ENCODE data around the gene FLNA. TPM values are rescaled to one million over a fixed set of nuclear protein-coding genes. Genes with fewer than 3 reads are reported as not detected.

Gene FLNA
- total RNA-seq, 1 donor from 2014 or later: 225 TPM

- H3K4me1 ChIP-seq: peaks cover 54% of the 10 kb centered on the region
- H3K4me3 ChIP-seq: peak overlapping the region; percentile 87
- DNase-seq: peak; percentile 56
- no peaks in the 10 kb centered on the region for H3K9me3 ChIP-seq (replicated peaks)
- H3K27me3 ChIP-seq (ENCODE audit: low read depth): no peaks in the 10 kb centered on the region
- H3K36me3 ChIP-seq: peaks cover 62% of the 10 kb centered on the region
- intact Hi-C loops (cut with micrococcal nuclease): no loop called here
- H3K27ac ChIP-seq (replicated peaks): peak overlapping the region; percentile 95
- TF ChIP-seq, protein P1, sequence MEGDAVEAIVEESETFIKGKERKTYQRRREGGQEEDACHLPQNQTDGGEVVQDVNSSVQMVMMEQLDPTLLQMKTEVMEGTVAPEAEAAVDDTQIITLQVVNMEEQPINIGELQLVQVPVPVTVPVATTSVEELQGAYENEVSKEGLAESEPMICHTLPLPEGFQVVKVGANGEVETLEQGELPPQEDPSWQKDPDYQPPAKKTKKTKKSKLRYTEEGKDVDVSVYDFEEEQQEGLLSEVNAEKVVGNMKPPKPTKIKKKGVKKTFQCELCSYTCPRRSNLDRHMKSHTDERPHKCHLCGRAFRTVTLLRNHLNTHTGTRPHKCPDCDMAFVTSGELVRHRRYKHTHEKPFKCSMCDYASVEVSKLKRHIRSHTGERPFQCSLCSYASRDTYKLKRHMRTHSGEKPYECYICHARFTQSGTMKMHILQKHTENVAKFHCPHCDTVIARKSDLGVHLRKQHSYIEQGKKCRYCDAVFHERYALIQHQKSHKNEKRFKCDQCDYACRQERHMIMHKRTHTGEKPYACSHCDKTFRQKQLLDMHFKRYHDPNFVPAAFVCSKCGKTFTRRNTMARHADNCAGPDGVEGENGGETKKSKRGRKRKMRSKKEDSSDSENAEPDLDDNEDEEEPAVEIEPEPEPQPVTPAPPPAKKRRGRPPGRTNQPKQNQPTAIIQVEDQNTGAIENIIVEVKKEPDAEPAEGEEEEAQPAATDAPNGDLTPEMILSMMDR (IDR thresholded peaks at IDR 0.05; ENCODE audit: borderline replicate concordance): no peak
Observed at GRCh38 chrX:154366666-154367055, 7.8 kb downstream of the FLNA start.

DNA sequence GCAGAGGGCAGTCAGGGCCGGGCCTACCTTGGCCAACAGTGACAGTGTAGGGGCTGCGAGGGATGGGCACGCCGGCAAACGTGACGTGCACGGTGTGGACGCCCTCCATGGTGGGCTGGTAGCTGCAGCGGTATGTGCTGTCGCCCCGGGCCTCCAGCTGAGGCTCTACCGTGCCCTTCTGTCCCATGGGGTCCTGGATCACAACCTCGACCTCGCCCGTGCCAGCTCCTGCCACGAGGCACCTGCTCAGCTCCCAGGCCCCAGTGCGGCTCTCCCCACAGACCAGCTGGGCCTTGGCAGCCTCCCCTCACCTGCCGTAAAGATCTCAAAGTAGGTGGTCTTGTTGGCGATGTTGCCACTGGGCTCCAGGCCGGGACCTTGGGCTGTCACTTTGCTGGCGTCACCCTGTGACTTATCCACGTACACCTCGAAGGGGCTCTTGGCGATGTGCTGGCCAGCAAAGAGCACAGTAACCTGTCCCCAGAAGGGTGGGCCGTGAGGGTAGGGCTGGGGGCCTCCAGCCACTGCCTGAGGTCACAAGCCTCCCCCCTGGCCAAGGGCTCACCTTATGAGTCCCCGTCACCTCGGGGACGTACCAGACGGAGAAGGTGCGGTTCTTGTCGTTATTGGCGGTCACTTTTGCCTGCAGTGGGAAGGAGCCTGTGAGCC, 8.3 kb downstream of the FLNA start:
- peak overlapping the region; percentile 95 for H3K27ac ChIP-seq (replicated peaks)
- peaks cover 51% of the 10 kb centered on the region for H3K4me1 ChIP-seq
- peak overlapping the region; percentile 87 for H3K4me3 ChIP-seq
- intact Hi-C loops (cut with micrococcal nuclease): no loop called here
- H3K9me3 ChIP-seq (replicated peaks): no peaks in the 10 kb centered on the region
- H3K27me3 ChIP-seq (ENCODE audit: low read depth): no peaks in the 10 kb centered on the region
- TF ChIP-seq, protein P1 (IDR thresholded peaks at IDR 0.05; ENCODE audit: borderline replicate concordance): no peak
- H3K36me3 ChIP-seq: peaks cover 67% of the 10 kb centered on the region
- no peak for DNase-seq

DNA sequence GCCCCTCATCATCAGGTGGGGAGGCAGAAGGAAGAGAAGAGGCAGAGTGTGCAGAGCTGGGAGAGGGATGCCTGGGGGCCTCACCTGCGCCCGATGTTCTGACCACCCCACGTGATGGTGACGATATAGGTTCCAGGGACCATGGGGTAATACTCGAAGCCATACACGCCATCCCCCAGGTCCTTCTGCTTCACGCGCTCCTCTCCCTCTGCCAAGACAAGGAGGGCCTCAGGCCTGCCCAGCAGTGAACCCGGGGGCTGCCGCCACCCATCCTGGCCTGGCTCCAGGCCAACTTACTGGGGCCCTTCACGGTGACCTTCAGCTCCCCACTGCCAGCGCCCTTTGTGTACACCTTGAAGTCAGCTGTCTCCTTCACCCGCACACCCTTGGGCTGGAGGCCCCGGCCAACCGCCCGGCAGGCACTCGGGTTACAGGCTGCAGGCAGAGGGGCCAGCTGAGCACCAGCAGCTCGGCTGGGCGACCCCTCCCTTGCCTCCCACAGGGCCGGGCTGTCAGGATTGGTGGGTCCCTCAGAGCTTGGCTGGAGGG, 9.3 kb downstream of the FLNA start:
- no peak for DNase-seq
- H3K27me3 ChIP-seq (ENCODE audit: low read depth): no peaks in the 10 kb centered on the region
- peaks cover 46% of the 10 kb centered on the region for H3K4me1 ChIP-seq
- H3K9me3 ChIP-seq (replicated peaks): no peaks in the 10 kb centered on the region
- peak overlapping the region; percentile 95 for H3K27ac ChIP-seq (replicated peaks)
- no peak overlapping the region for H3K4me3 ChIP-seq
- peaks cover 74% of the 10 kb centered on the region for H3K36me3 ChIP-seq
- TF ChIP-seq, protein P1 (IDR thresholded peaks at IDR 0.05; ENCODE audit: borderline replicate concordance): no peak
- intact Hi-C loops (cut with micrococcal nuclease): no loop called here

DNA sequence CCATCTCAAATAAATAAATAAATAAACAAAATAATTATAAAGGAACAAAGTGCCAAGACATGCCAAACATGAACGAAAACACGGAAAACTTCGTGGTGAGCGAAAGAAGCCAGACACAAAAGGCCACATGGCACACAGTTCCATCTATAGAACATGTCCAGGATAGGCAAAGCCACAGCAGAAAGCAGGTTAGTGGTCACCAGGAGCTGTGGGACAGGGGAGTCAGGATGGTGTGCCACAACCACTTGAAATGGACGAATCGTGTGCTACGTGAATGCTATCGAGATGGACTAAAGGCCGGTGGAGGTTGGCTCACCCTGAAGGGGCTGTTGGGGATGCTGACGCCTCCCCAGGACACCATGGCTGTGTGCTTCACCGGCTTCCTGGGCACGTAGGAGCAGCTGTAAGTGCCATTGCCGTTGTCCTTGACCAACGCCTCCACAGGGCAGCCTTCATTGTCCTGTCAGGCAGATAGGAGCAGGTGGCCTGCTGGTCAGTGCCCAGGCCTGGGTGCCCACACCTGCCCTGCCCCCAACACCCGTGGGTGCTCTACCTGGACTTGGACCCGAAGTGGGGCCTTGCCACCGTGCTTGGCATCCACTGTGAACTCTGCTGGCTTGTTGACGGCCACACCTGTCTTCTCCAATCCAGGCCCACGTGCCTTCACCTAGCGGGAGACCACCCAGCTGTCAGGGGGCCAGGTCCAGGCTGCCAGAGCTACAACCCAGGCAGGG, 10.6 kb downstream of the FLNA start:
- no peak overlapping the region for H3K4me3 ChIP-seq
- DNase-seq: no peak
- TF ChIP-seq, protein P1 (IDR thresholded peaks at IDR 0.05; ENCODE audit: borderline replicate concordance): no peak
- peaks cover 86% of the 10 kb centered on the region for H3K36me3 ChIP-seq
- no peaks in the 10 kb centered on the region for H3K9me3 ChIP-seq (replicated peaks)
- peaks cover 55% of the 10 kb centered on the region for H3K4me1 ChIP-seq
- no peaks in the 10 kb centered on the region for H3K27me3 ChIP-seq (ENCODE audit: low read depth)
- intact Hi-C loops (cut with micrococcal nuclease): no loop called here
- no peak overlapping the region for H3K27ac ChIP-seq (replicated peaks)

DNA sequence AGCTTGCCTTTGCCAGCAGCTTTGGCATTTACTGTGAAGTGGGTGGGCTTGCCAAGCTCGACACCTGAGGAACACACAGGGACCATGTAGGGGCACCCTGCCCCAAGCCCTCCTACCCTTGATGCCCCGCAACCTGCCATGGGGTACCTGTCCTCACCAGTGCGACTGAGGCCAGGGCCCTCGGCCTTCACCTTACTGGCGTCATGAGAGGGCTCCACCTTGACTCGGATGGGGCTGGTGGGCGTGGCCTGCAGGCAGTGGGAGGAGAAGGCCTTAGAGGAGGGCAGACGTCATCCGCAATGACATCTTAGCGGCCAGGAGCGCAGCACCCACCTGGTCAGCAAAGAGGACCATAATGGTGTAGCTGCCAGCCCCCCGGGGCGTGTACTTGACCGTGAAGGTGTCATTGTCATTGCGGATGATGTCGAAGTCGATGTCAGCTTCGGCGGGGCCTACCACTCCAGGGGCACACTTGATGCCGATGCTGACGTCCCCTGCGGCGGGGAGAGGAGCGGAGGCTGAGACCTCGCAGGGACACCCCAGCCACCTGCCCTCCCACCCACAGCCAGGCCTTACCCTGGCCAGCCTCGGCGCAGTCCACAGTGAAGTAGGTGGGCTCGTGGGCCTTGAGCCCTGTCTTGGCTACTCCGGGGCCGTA, 12.2 kb downstream of the FLNA start:
- Histone ChIP-seq H3K27ac (replicated peaks) (peak overlapping the region; percentile 16), H3K9me3 (replicated peaks) (no peaks in the 10 kb centered on the region), H3K27me3 (ENCODE audit: low read depth) (no peaks in the 10 kb centered on the region), H3K4me3 (no peak overlapping the region), H3K4me1 (peaks cover 45% of the 10 kb centered on the region), H3K36me3 (peaks cover 96% of the 10 kb centered on the region)
- intact Hi-C loops (cut with micrococcal nuclease): no loop called here
- TF ChIP-seq, protein P1 (IDR thresholded peaks at IDR 0.05; ENCODE audit: borderline replicate concordance): no peak
- DNase-seq: no peak

All from left ventricle myocardium inferior (tissue), 1 donor.